HEK293 (cell line): ENCODE data around the gene MRTFA.

ENCODE experiments used
- CTCF ChIA-PET: fragments of 350-600 bp; formaldehyde crosslinking; extraction: SDS; loops from one replicate; lab custom pipeline; 2021; ENCODE audit warnings: antibody characterized with exemption; lab: Yijun Ruan, JAX
- POLR2A ChIA-PET: fragments of 300-600 bp; formaldehyde crosslinking; extraction: SDS; loops from one replicate; lab custom pipeline; 2020; ENCODE audit warnings: antibody characterized with exemption, inconsistent platforms; lab: Yijun Ruan, JAX
- H3K27ac ChIP-seq: fragments of 200-500 bp; sonication (Bioruptor generic); 2 replicates; pipeline ENCODE4 v1.5.1; 2014; ENCODE audit warnings: low read depth, low read length, control low read depth, inconsistent platforms; ENCODE audit errors: extremely low read depth
- H3K36me3 ChIP-seq, 2 experiments: fragments of 200-500 bp in 1 of 2; sonication (Bioruptor generic) in 1 of 2; 1 replicate in 1 of 2; 2 replicates in 1 of 2; pipeline ENCODE4 v1.5.1; 2014 to 2017; ENCODE audit warnings: inconsistent platforms in 2 of 2, low read length in 2 of 2; ENCODE audit not compliant: control insufficient read depth in 2 of 2, insufficient read depth in 1 of 2
- H3K4me1 ChIP-seq: fragments of 200-500 bp; sonication (Bioruptor generic); 2 replicates; pipeline ENCODE4 v1.5.1; 2014; ENCODE audit warnings: mild to moderate bottlenecking, low read length, inconsistent platforms; ENCODE audit not compliant: control insufficient read depth, insufficient read depth
- H3K4me3 ChIP-seq: 2 replicates; pipeline ENCODE4 v1.5.1; 2011; ENCODE audit warnings: low read depth, mild to moderate bottlenecking, control low read depth, low read length, moderate library complexity
- H3K9me3 ChIP-seq: fragments of 200-500 bp; sonication (Bioruptor generic); 2 replicates; pipeline ENCODE4 v1.5.1; 2014; ENCODE audit warnings: low read depth, low read length, inconsistent platforms; ENCODE audit not compliant: control insufficient read depth, insufficient read depth
- GLIS2 ChIP-seq: fragments of 450-650 bp; formaldehyde crosslinking; IDR thresholded peaks from 2 replicates; pipeline ENCODE4 v1.5.1; 2016; ENCODE audit warnings: missing biosample characterization, missing genetic modification characterization
- HIC1 ChIP-seq: fragments of 450-650 bp; formaldehyde crosslinking; IDR thresholded peaks from 2 replicates; pipeline ENCODE4 v1.5.1; 2016; ENCODE audit warnings: missing biosample characterization, missing genetic modification characterization
- INSM2 ChIP-seq: fragments of 450-650 bp; formaldehyde crosslinking; IDR thresholded peaks from 2 replicates; pipeline ENCODE4 v1.5.1; 2016; ENCODE audit warnings: missing biosample characterization, missing genetic modification characterization
- KLF1 ChIP-seq: fragments of 450-650 bp; formaldehyde crosslinking; IDR thresholded peaks from 2 replicates; pipeline ENCODE4 v1.5.1; 2016; ENCODE audit warnings: missing biosample characterization, missing genetic modification characterization
- KLF8 ChIP-seq: fragments of 450-650 bp; formaldehyde crosslinking; IDR thresholded peaks from 2 replicates; pipeline ENCODE4 v1.5.1; 2016; ENCODE audit warnings: missing biosample characterization, missing genetic modification characterization
- MEIS1 ChIP-seq: sonication (generic); formaldehyde crosslinking; IDR thresholded peaks from 2 replicates; pipeline ENCODE4 v1.8.1; 2022; ENCODE audit warnings: missing genetic modification reagents, mild to moderate bottlenecking, borderline replicate concordance
- MZF1 ChIP-seq: fragments of 450-650 bp; formaldehyde crosslinking; IDR thresholded peaks from 2 replicates; pipeline ENCODE4 v1.5.1; 2017; ENCODE audit warnings: missing biosample characterization, missing genetic modification characterization, borderline replicate concordance
- PBX3 ChIP-seq: sonication (generic); formaldehyde crosslinking; IDR thresholded peaks from 2 replicates; pipeline ENCODE4 v1.8.1; 2022; ENCODE audit warnings: mild to moderate bottlenecking, moderate library complexity, missing genetic modification reagents
- PRDM6 ChIP-seq: fragments of 450-650 bp; formaldehyde crosslinking; IDR thresholded peaks from 2 replicates; pipeline ENCODE4 v1.5.1; 2017; ENCODE audit warnings: missing biosample characterization, missing genetic modification characterization
- REPIN1 ChIP-seq: fragments of 450-650 bp; formaldehyde crosslinking; IDR thresholded peaks from 2 replicates; pipeline ENCODE4 v1.5.1; 2017; ENCODE audit warnings: missing biosample characterization, missing genetic modification characterization, low read depth
- SCRT1 ChIP-seq: fragments of 450-650 bp; formaldehyde crosslinking; IDR thresholded peaks from 2 replicates; pipeline ENCODE4 v1.5.1; 2016; ENCODE audit warnings: missing biosample characterization, missing genetic modification characterization, borderline replicate concordance
- SETDB1 ChIP-seq: IDR thresholded peaks from one replicate; pipeline ENCODE4 v1.6.1; 2017; ENCODE audit warnings: mild to moderate bottlenecking, low read length, moderate library complexity, mixed read lengths; ENCODE audit not compliant: insufficient read length
- ZBTB44 ChIP-seq: fragments of 450-650 bp; IDR thresholded peaks from 2 replicates; pipeline ENCODE4 v1.5.1; 2018; ENCODE audit warnings: missing biosample characterization, mild to moderate bottlenecking, missing genetic modification characterization
- ZBTB49 ChIP-seq: fragments of 450-650 bp; formaldehyde crosslinking; IDR thresholded peaks from 2 replicates; pipeline ENCODE4 v1.5.1; 2016; ENCODE audit warnings: missing biosample characterization, missing genetic modification characterization, low read depth
- ZBTB7A ChIP-seq: fragments of 450-650 bp; formaldehyde crosslinking; IDR thresholded peaks from 2 replicates; pipeline ENCODE4 v1.5.1; 2016; ENCODE audit warnings: low read depth, missing biosample characterization, missing genetic modification characterization
- ZNF112 ChIP-seq: fragments of 450-650 bp; formaldehyde crosslinking; IDR thresholded peaks from 2 replicates; pipeline ENCODE4 v1.5.0; 2017; ENCODE audit warnings: missing biosample characterization, missing genetic modification characterization
- ZNF155 ChIP-seq: fragments of 450-650 bp; formaldehyde crosslinking; IDR thresholded peaks from 2 replicates; pipeline ENCODE4 v1.5.1; 2016; ENCODE audit warnings: missing biosample characterization, missing genetic modification characterization
- ZNF157 ChIP-seq: fragments of 450-650 bp; formaldehyde crosslinking; IDR thresholded peaks from 2 replicates; pipeline ENCODE4 v1.5.1; 2016; ENCODE audit warnings: missing biosample characterization, missing genetic modification characterization
- ZNF214 ChIP-seq: fragments of 450-650 bp; formaldehyde crosslinking; IDR thresholded peaks from 2 replicates; pipeline ENCODE4 v1.5.1; 2017; ENCODE audit warnings: missing biosample characterization, mild to moderate bottlenecking, missing genetic modification characterization, borderline replicate concordance
- ZNF37A ChIP-seq: fragments of 450-650 bp; IDR thresholded peaks from 2 replicates; pipeline ENCODE4 v1.5.1; 2018; ENCODE audit warnings: missing biosample characterization, missing genetic modification characterization
- ZNF423 ChIP-seq: fragments of 450-650 bp; formaldehyde crosslinking; IDR thresholded peaks from 2 replicates; pipeline ENCODE4 v1.5.1; 2016; ENCODE audit warnings: missing biosample characterization, missing genetic modification characterization
- ZNF510 ChIP-seq: fragments of 450-650 bp; formaldehyde crosslinking; IDR thresholded peaks from 2 replicates; pipeline ENCODE4 v1.5.1; 2018; ENCODE audit warnings: mild to moderate bottlenecking, missing genetic modification characterization, missing biosample characterization; ENCODE audit not compliant: insufficient replicate concordance
- ZNF549 ChIP-seq: fragments of 450-650 bp; IDR thresholded peaks from 2 replicates; pipeline ENCODE4 v1.5.1; 2018; ENCODE audit warnings: missing biosample characterization, missing genetic modification characterization, mild to moderate bottlenecking, inconsistent platforms, moderate library complexity
- ZNF560 ChIP-seq: fragments of 450-650 bp; formaldehyde crosslinking; IDR thresholded peaks from 2 replicates; pipeline ENCODE4 v1.5.1; 2017; ENCODE audit warnings: missing biosample characterization, missing genetic modification characterization, borderline replicate concordance
- ZNF621 ChIP-seq: fragments of 450-650 bp; formaldehyde crosslinking; IDR thresholded peaks from 2 replicates; pipeline ENCODE4 v1.5.1; 2017; ENCODE audit warnings: missing biosample characterization, missing genetic modification characterization

Gene MRTFA

GRCh38 chr22:40469181-40469580 is 167.3 kb downstream of the MRTFA start:
- Histone ChIP-seq H3K27ac (no peak overlapping the region), H3K36me3 (no peaks in the 10 kb centered on the region), H3K9me3 (no peaks in the 10 kb centered on the region), H3K4me3 (no peak overlapping the region), H3K4me1 (no peaks in the 10 kb centered on the region)
- CTCF ChIA-PET, result no interaction called here
- POLR2A ChIA-PET, result no interaction called here
- TF ChIP-seq KLF8 (tag by site-specific recombination), result no peak
- no peak for TF ChIP-seq INSM2 (tag by site-specific recombination)
- TF ChIP-seq ZNF621 (tag by site-specific recombination), result no peak
- TF ChIP-seq ZNF37A (tag by site-specific recombination), result no peak
- no peak for TF ChIP-seq ZNF560
- TF ChIP-seq ZNF157 (tag by site-specific recombination), result no peak
- no peak for TF ChIP-seq ZNF423 (tag by site-specific recombination)
- no peak for TF ChIP-seq ZNF510 (tag by site-specific recombination)
- no peak for TF ChIP-seq HIC1 (tag by site-specific recombination)
- no peak for TF ChIP-seq MZF1 (tag by site-specific recombination)
- no peak for TF ChIP-seq SETDB1
- TF ChIP-seq PRDM6 (tag by site-specific recombination), result no peak
- no peak for TF ChIP-seq KLF1 (tag by site-specific recombination)

GRCh38 chr22:40468616-40469015 is 167.9 kb downstream of the MRTFA start:
- ChIA-PET POLR2A (no interaction called here), CTCF (interaction anchor here (0.6 to 2.1 kb wide), 5 partner anchors 11 to 216 kb away, joined by 3 to 8 read pairs (median 3); no protein-coding TSS in a partner anchor)
- TF ChIP-seq ZNF112, result no peak
- TF ChIP-seq PBX3 (CRISPR knock-in tag), result no peak
- no peak for TF ChIP-seq MZF1 (tag by site-specific recombination)
- TF ChIP-seq ZNF549 (tag by site-specific recombination), result no peak
- no peak for TF ChIP-seq ZNF155
- no peak for TF ChIP-seq GLIS2 (tag by site-specific recombination)
- TF ChIP-seq ZNF214 (tag by site-specific recombination), result no peak
- no peak for TF ChIP-seq ZBTB49 (tag by site-specific recombination)
- TF ChIP-seq REPIN1 (tag by site-specific recombination), result no peak
- no peak for TF ChIP-seq SCRT1 (tag by site-specific recombination)
- no peak for TF ChIP-seq MEIS1 (CRISPR knock-in tag)
- no peak for TF ChIP-seq ZBTB44 (tag by site-specific recombination)
- no peak for TF ChIP-seq ZBTB7A

More at GRCh38 chr22:40468616-40469015, 167.9 kb downstream of the MRTFA start:
- Histone ChIP-seq H3K4me1 (no peaks in the 10 kb centered on the region), H3K9me3 (no peaks in the 10 kb centered on the region), H3K36me3 (no peaks in the 10 kb centered on the region), H3K27ac (no peak overlapping the region), H3K4me3 (no peak overlapping the region)
